CD14-positive monocyte (primary cell): Measurements from ENCODE around the gene TRPM2. TPM values are rescaled to one million over a fixed set of nuclear protein-coding genes. Genes with fewer than 3 reads are reported as not detected.

Experiments used
- DNase-seq, 3 donors: peaks; one replicate each; pipeline ENCODE4 v3.0.0-alpha.2; 2011 to 2022
- H2AFZ ChIP-seq: 2 replicates; pipeline ENCODE4 v1.6.0; 2012; ENCODE audit warnings: mild to moderate bottlenecking, low read depth, low read length, inconsistent platforms; ENCODE audit not compliant: insufficient read depth, poor library complexity, severe bottlenecking
- H3K27ac ChIP-seq, 2 donors: 1 replicate in 1 of 2; 2 replicates in 1 of 2; pipeline ENCODE4 v1.5.1; 2012 to 2013; ENCODE audit warnings: low read length in 2 of 2, control low read depth in 1 of 2, inconsistent platforms in 1 of 2, low read depth in 1 of 2, mild to moderate bottlenecking in 1 of 2
- H3K27me3 ChIP-seq, 2 donors: one replicate each; pipeline versions ENCODE4 v1.6.0 to v1.6.1; 2011 to 2013; ENCODE audit warnings: low read length in 2 of 2; ENCODE audit not compliant: control insufficient read depth in 2 of 2, insufficient read depth in 2 of 2
- H3K36me3 ChIP-seq, 2 donors: replicated peaks in 1 of 2; 1 replicate in 1 of 2; 2 replicates in 1 of 2; pipeline versions ENCODE4 v1.5.1 to v1.6.1; 2012 to 2013; ENCODE audit warnings: low read length in 2 of 2, control low read depth in 1 of 2, inconsistent platforms in 1 of 2, mild to moderate bottlenecking in 1 of 2; ENCODE audit not compliant: insufficient read depth in 2 of 2, control insufficient read depth in 1 of 2
- H3K4me1 ChIP-seq, 2 donors: 1 replicate in 1 of 2; 2 replicates in 1 of 2; pipeline versions ENCODE4 v1.5.1 to v1.6.1; 2012 to 2013; ENCODE audit warnings: low read length in 2 of 2, control low read depth in 1 of 2, inconsistent platforms in 1 of 2, mild to moderate bottlenecking in 1 of 2, moderate library complexity in 1 of 2; ENCODE audit not compliant: insufficient read depth in 2 of 2, control insufficient read depth in 1 of 2
- H3K4me2 ChIP-seq: replicated peaks from 2 replicates; pipeline ENCODE3; 2012; ENCODE audit warnings: low read length, moderate library complexity, mild to moderate bottlenecking; ENCODE audit not compliant: poor library complexity, severe bottlenecking; ENCODE audit errors: extremely low read depth
- H3K4me3 ChIP-seq, 3 experiments: fragments of 200-600 bp in 1 of 3; sonication (generic) in 1 of 3; replicated peaks in 1 of 3; 1 replicate in 2 of 3; 2 replicates in 1 of 3; pipeline ENCODE4 v1.5.1; 2011 to 2013; ENCODE audit warnings: low read length in 3 of 3, mild to moderate bottlenecking in 3 of 3, control low read depth in 2 of 3, low read depth in 2 of 3, inconsistent platforms in 1 of 3, moderate library complexity in 1 of 3
- H3K79me2 ChIP-seq: 2 replicates; pipeline ENCODE4 v1.6.0; 2012; ENCODE audit warnings: mild to moderate bottlenecking, control low read depth, inconsistent platforms, low read length, moderate library complexity; ENCODE audit not compliant: insufficient read depth
- H3K9ac ChIP-seq: 2 replicates; pipeline ENCODE4 v1.6.0; 2017; ENCODE audit warnings: low read length, mild to moderate bottlenecking; ENCODE audit not compliant: insufficient read depth, poor library complexity, severe bottlenecking
- H3K9me3 ChIP-seq, 2 donors: replicated peaks in 1 of 2; 1 replicate in 1 of 2; 2 replicates in 1 of 2; pipeline versions ENCODE4 v1.5.1 to v1.6.1; 2012 to 2013; ENCODE audit warnings: low read length in 2 of 2, control low read depth in 1 of 2; ENCODE audit not compliant: control insufficient read depth in 1 of 2, insufficient read depth in 1 of 2
- H4K20me1 ChIP-seq: 2 replicates; pipeline ENCODE4 v1.6.0; 2012; ENCODE audit warnings: mild to moderate bottlenecking, low read length, control low read depth, moderate library complexity; ENCODE audit not compliant: insufficient read depth
- H3K27ac Mint-ChIP-seq, 7 donors: one replicate each; pipeline ENCODE4 v1.8.0; 2020; ENCODE audit warnings: mild to moderate bottlenecking in 7 of 7, mixed read lengths in 7 of 7, moderate library complexity in 6 of 7, inconsistent platforms in 2 of 7
- H3K27me3 Mint-ChIP-seq, 3 donors: one replicate each; pipeline ENCODE4 v1.8.0; 2021 to 2022; ENCODE audit warnings: low read depth in 3 of 3, mild to moderate bottlenecking in 3 of 3, mixed read lengths in 3 of 3, moderate library complexity in 3 of 3, inconsistent platforms in 1 of 3
- H3K36me3 Mint-ChIP-seq, 2 donors: one replicate each; pipeline ENCODE4 v1.8.0; 2020; ENCODE audit warnings: mixed read lengths in 2 of 2, inconsistent platforms in 1 of 2, mild to moderate bottlenecking in 1 of 2
- H3K4me1 Mint-ChIP-seq: one replicate; pipeline ENCODE4 v1.8.0; 2020; ENCODE audit warnings: mild to moderate bottlenecking, mixed read lengths
- H3K4me3 Mint-ChIP-seq, 2 donors: one replicate each; pipeline ENCODE4 v1.8.0; 2020; ENCODE audit warnings: mild to moderate bottlenecking in 2 of 2, mixed read lengths in 2 of 2, moderate library complexity in 1 of 2
- H3K9me3 Mint-ChIP-seq, 7 donors: one replicate each; pipeline ENCODE4 v1.8.0; 2020 to 2022; ENCODE audit warnings: mixed read lengths in 7 of 7, mild to moderate bottlenecking in 6 of 7, moderate library complexity in 6 of 7, inconsistent platforms in 2 of 7
- CTCF ChIP-seq: fragments of 200-600 bp; IDR thresholded peaks from one replicate; pipeline ENCODE4 v1.8.0; 2022; ENCODE audit warnings: antibody characterized with exemption, mild to moderate bottlenecking
- WGBS: methylation state at CpG from one replicate; pipeline ENCODE4 v1.1.5; 2013; ENCODE audit warnings: missing lambda C conversion rate; ENCODE audit not compliant: insufficient coverage; 5-methylcytosine and 5-hydroxymethylcytosine counted together
- intact Hi-C, 2 donors: fragments of 100-400 bp; cut with micrococcal nuclease; formaldehyde crosslinking; loops; one replicate each; pipeline versions ENCODE4 v1.15.0 to v1.15.1; 2023
- polyA plus RNA-seq, 3 donors: library from polyadenylated mRNA; depleted of rRNA in 1 of 3; unstranded in 2 of 3; stranded (reverse) in 1 of 3; fragments of 300-500 nt in 2 of 3; fragments of >200 nt in 1 of 3; fragmentation: Illumina TruSeq in 2 of 3; gene quantifications; 1 replicate in 2 of 3; 2 replicates in 1 of 3; pipeline ENCODE4 v1.2.3, GENCODE V29; 2012 to 2021

Gene TRPM2
- polyA plus RNA-seq, 3 donors = 7.6 to 21.6 (median 12.2) TPM

GRCh38 chr21:44454058-44454457, 100.6 kb downstream of the TRPM2 start:
- Histone ChIP-seq H3K4me1 (peaks cover 6 to 13% of the 10 kb centered on the region in 2 donors), H3K79me2 (no peaks in the 10 kb centered on the region), H3K27me3 (peaks cover 0 to 9% of the 10 kb centered on the region in 2 donors), H3K4me2 (no peak overlapping the region), H4K20me1 (no peaks in the 10 kb centered on the region), H3K36me3 (no peaks in the 10 kb centered on the region), H2AFZ (no peak overlapping the region), H3K9me3 (peaks cover 0 to 9% of the 10 kb centered on the region in 2 donors), H3K4me3 (no peak overlapping the region), H3K27ac (no peak overlapping the region), H3K9ac (no peak overlapping the region)
- no peak overlapping the region for H3K27ac Mint-ChIP-seq
- no peak for DNase-seq
- no peaks in the 10 kb centered on the region for H3K36me3 Mint-ChIP-seq
- H3K4me3 Mint-ChIP-seq = peak overlapping the region in 1 of 2 donors; percentile 14
- peaks cover 5% of the 10 kb centered on the region for H3K4me1 Mint-ChIP-seq
- intact Hi-C loops = loop anchor here (2.0 to 10.0 kb wide), 3 partner anchors 115 to 361 kb away; partner anchors contain the start of genes CFAP410 (in 2 of the 2) and SUMO3 (in 1 of the 2)
- peaks cover 8 to 25% (median 15%) of the 10 kb centered on the region in 7 donors for H3K9me3 Mint-ChIP-seq
- no peak for TF ChIP-seq CTCF
- whole genome bisulfite sequencing = 100% methylated on average over 1 of the region's 5 CpGs
- peaks cover 14 to 52% (median 24%) of the 10 kb centered on the region in 3 donors for H3K27me3 Mint-ChIP-seq

GRCh38 chr21:44454747-44455523, 101.5 kb downstream of the TRPM2 start, which contains the start of gene LRRC3:
Gene LRRC3 (plus strand): TSS chr21:44455510. CDS start chr21:44456645, 1,135 bp downstream.
- H3K4me1 Mint-ChIP-seq = peaks cover 11% of the 10 kb centered on the region
- peaks cover 8 to 26% (median 15%) of the 10 kb centered on the region in 7 donors for H3K9me3 Mint-ChIP-seq
- Histone ChIP-seq H3K9ac (peak within 1 kb of the TSS; percentile 56), H3K4me2 (peak within 1 kb of the TSS; percentile 91), H3K27me3 (peaks cover 0 to 9% of the 10 kb centered on the region in 2 donors), H3K27ac (no peak within 1 kb of the TSS), H2AFZ (peak within 1 kb of the TSS; percentile 82), H3K79me2 (no peaks in the 10 kb centered on the region), H3K9me3 (peaks cover 0 to 9% of the 10 kb centered on the region in 2 donors), H3K4me3 (peak within 1 kb of the TSS; percentile 38 to 88 (median 50)), H3K36me3 (no peaks in the 10 kb centered on the region), H4K20me1 (no peaks in the 10 kb centered on the region), H3K4me1 (peaks cover 6 to 13% of the 10 kb centered on the region in 2 donors)
- intact Hi-C loops = loop anchor here (2.0 to 10.0 kb wide), 3 partner anchors 116 to 360 kb away; partner anchors contain the start of genes CFAP410 (in 2 of the 2) and SUMO3 (in 1 of the 2)
- 5% methylated on average over 24 of the region's 45 CpGs for WGBS
- TF ChIP-seq CTCF = no peak
- peaks cover 14 to 48% (median 19%) of the 10 kb centered on the region in 3 donors for H3K27me3 Mint-ChIP-seq
- DNase-seq = peak; percentile 78 to 85 (median 78)
- no peaks in the 10 kb centered on the region for H3K36me3 Mint-ChIP-seq
- H3K4me3 Mint-ChIP-seq = peak within 1 kb of the TSS; percentile 86 to 89
- peak within 1 kb of the TSS in 2 of 7 donors; percentile 63 to 77 for H3K27ac Mint-ChIP-seq
